ENCODE measurements around the gene ZNF358.

GRCh38 chr19:7529610-7530490 is 13.9 kb downstream of the ZNF358 start:
- no peak for TF ChIP-seq POLR2A (IDR thresholded peaks at IDR 0.05; ENCODE audit: low read depth, low read length)
- TF ChIP-seq POLR2AphosphoS5 (IDR thresholded peaks at IDR 0.05; ENCODE audit: low read depth, low read length), result no peak

Data from GM12892 (cell line).